Endodermal cell (in vitro differentiated cells): ENCODE data around the gene PSMD5. TPM values are rescaled to one million over a fixed set of nuclear protein-coding genes. Genes with fewer than 3 reads are reported as not detected.

ENCODE experiments used
- DNase-seq: peaks from one replicate; pipeline ENCODE4 v3.0.0-alpha.2; 2017
- H3K27ac ChIP-seq: 2 replicates; pipeline ENCODE4 v1.5.1; 2013; ENCODE audit warnings: mild to moderate bottlenecking, low read depth, low read length, moderate library complexity
- H3K27me3 ChIP-seq: 2 replicates; pipeline ENCODE4 v1.6.1; 2013; ENCODE audit warnings: mild to moderate bottlenecking, low read length, moderate library complexity; ENCODE audit not compliant: insufficient read depth, control insufficient read depth, poor library complexity, severe bottlenecking
- H3K36me3 ChIP-seq: 2 replicates; pipeline ENCODE4 v1.7.0; 2013; ENCODE audit warnings: mild to moderate bottlenecking, low read length, moderate library complexity; ENCODE audit not compliant: control insufficient read depth, insufficient read depth
- H3K4me1 ChIP-seq: one replicate; pipeline ENCODE4 v1.7.0; 2013; ENCODE audit warnings: low read length; ENCODE audit not compliant: control insufficient read depth, insufficient read depth
- H3K4me3 ChIP-seq: 2 replicates; pipeline ENCODE4 v1.5.1; 2013; ENCODE audit warnings: mild to moderate bottlenecking, low read length, moderate library complexity
- H3K9ac ChIP-seq: 2 replicates; pipeline ENCODE4 v1.6.1; 2013; ENCODE audit warnings: mild to moderate bottlenecking, low read length, moderate library complexity; ENCODE audit not compliant: poor library complexity, severe bottlenecking; ENCODE audit errors: extremely low read depth
- H3K9me3 ChIP-seq: 2 replicates; pipeline ENCODE4 v1.6.1; 2013; ENCODE audit warnings: mild to moderate bottlenecking, low read length, moderate library complexity; ENCODE audit not compliant: control insufficient read depth
- H3K27ac Mint-ChIP-seq: 2 replicates; pipeline ENCODE4 v1.8.0; 2020; ENCODE audit warnings: mixed read lengths
- H3K27me3 Mint-ChIP-seq: 2 replicates; pipeline ENCODE4 v1.8.0; 2021; ENCODE audit warnings: mild to moderate bottlenecking, mixed read lengths; ENCODE audit not compliant: insufficient read depth
- H3K36me3 Mint-ChIP-seq: 2 replicates; pipeline ENCODE4 v1.8.0; 2020; ENCODE audit warnings: low read depth, mixed read lengths
- H3K4me1 Mint-ChIP-seq: 2 replicates; pipeline ENCODE4 v1.8.0; 2020; ENCODE audit warnings: mixed read lengths
- H3K4me3 Mint-ChIP-seq: 2 replicates; pipeline ENCODE4 v1.8.0; 2020; ENCODE audit warnings: mild to moderate bottlenecking, moderate library complexity, mixed read lengths
- H3K9me3 Mint-ChIP-seq: 2 replicates; pipeline ENCODE4 v1.8.0; 2020; ENCODE audit warnings: mild to moderate bottlenecking, mixed read lengths
- CTCF ChIP-seq: fragments of 200-600 bp; sonication (generic); conservative IDR thresholded peaks from 2 replicates; pipeline ENCODE4 v1.5.0; 2021; ENCODE audit warnings: antibody characterized with exemption, mild to moderate bottlenecking
- WGBS, 2 experiments: methylation state at CpG; one replicate each; pipeline versions ENCODE4 v1.1.5 to v1.1.7; 2013; ENCODE audit warnings: missing lambda C conversion rate in 2 of 2, mixed read lengths in 1 of 2; ENCODE audit not compliant: insufficient coverage in 1 of 2, insufficient read length in 1 of 2; 5-methylcytosine and 5-hydroxymethylcytosine counted together
- total RNA-seq, 2 donors: library from RNA; stranded (reverse); fragmentation: NEBNext Ultra II Directional in 1 of 2; extraction: Animal tissue kit (Norgen Biotek cat#: 25700) in 1 of 2; gene quantifications; 2 replicates in 1 of 2; 3 replicates in 1 of 2; pipeline ENCODE4 v1.2.1, GENCODE V29; 2021

PSMD5 gene
- total RNA-seq, 2 donors from 2014 or later, result 21.8 to 52.7 TPM

GRCh38 chr9:120787933-120788332 lies 54.8 kb downstream of the PSMD5 start:
- H3K4me1 ChIP-seq, result peaks cover 5% of the 10 kb centered on the region
- H3K27ac ChIP-seq, result no peak overlapping the region
- no peak overlapping the region for H3K4me3 ChIP-seq
- Mint-ChIP-seq H3K27ac (peak overlapping the region; percentile 28), H3K9me3 (no peaks in the 10 kb centered on the region), H3K4me3 (no peak overlapping the region), H3K27me3 (no peaks in the 10 kb centered on the region), H3K36me3 (peaks cover 56% of the 10 kb centered on the region), H3K4me1 (peaks cover 6% of the 10 kb centered on the region)
- no peak overlapping the region for H3K9ac ChIP-seq
- no peaks in the 10 kb centered on the region for H3K27me3 ChIP-seq
- H3K9me3 ChIP-seq, result no peaks in the 10 kb centered on the region
- no peak for DNase-seq
- WGBS, 2 experiments, result 93 to 100% methylated on average over 4 of the region's 4 CpGs
- peaks cover 74% of the 10 kb centered on the region for H3K36me3 ChIP-seq
- TF ChIP-seq CTCF, result no peak

- Mint-ChIP-seq H3K36me3 (peaks cover 58% of the 10 kb centered on the region), H3K9me3 (no peaks in the 10 kb centered on the region), H3K27ac (no peak overlapping the region), H3K4me3 (no peak overlapping the region), H3K27me3 (no peaks in the 10 kb centered on the region), H3K4me1 (no peaks in the 10 kb centered on the region)
- no peak overlapping the region for H3K9ac ChIP-seq
- H3K9me3 ChIP-seq, result no peaks in the 10 kb centered on the region
- TF ChIP-seq CTCF, result no peak
- H3K27me3 ChIP-seq, result no peaks in the 10 kb centered on the region
- WGBS, 2 experiments, result 91 to 100% methylated on average over 2 of the region's 2 CpGs
- no peak overlapping the region for H3K27ac ChIP-seq
- H3K4me3 ChIP-seq, result no peak overlapping the region
- H3K36me3 ChIP-seq, result peaks cover 84% of the 10 kb centered on the region
- no peak for DNase-seq
- H3K4me1 ChIP-seq, result peaks cover 3% of the 10 kb centered on the region
Measured at GRCh38 chr9:120783602-120784047, 59.1 kb downstream of the PSMD5 start.

GRCh38 chr9:120781236-120781635 lies 61.5 kb downstream of the PSMD5 start:
- H3K9ac ChIP-seq, result no peak overlapping the region
- H3K27ac ChIP-seq, result no peak overlapping the region
- no peak for DNase-seq
- no peaks in the 10 kb centered on the region for H3K27me3 ChIP-seq
- Mint-ChIP-seq H3K27ac (no peak overlapping the region), H3K36me3 (peaks cover 59% of the 10 kb centered on the region), H3K4me1 (peaks cover 1% of the 10 kb centered on the region), H3K9me3 (no peaks in the 10 kb centered on the region), H3K4me3 (no peak overlapping the region), H3K27me3 (no peaks in the 10 kb centered on the region)
- peaks cover 85% of the 10 kb centered on the region for H3K36me3 ChIP-seq
- peaks cover 4% of the 10 kb centered on the region for H3K4me1 ChIP-seq
- TF ChIP-seq CTCF, result no peak
- H3K9me3 ChIP-seq, result no peaks in the 10 kb centered on the region
- WGBS, 2 experiments, result 94 to 100% methylated on average over 1 to 2 of the region's 2 CpGs
- H3K4me3 ChIP-seq, result no peak overlapping the region
